ENCODE measurements around the gene CA10. TPM values are rescaled to one million over a fixed set of nuclear protein-coding genes. Genes with fewer than 3 reads are reported as not detected.

CA10 gene
- total and polyA plus RNA-seq, 2 of the 4 experiments (the other 2 are of a cell fraction): not detected

DNA sequence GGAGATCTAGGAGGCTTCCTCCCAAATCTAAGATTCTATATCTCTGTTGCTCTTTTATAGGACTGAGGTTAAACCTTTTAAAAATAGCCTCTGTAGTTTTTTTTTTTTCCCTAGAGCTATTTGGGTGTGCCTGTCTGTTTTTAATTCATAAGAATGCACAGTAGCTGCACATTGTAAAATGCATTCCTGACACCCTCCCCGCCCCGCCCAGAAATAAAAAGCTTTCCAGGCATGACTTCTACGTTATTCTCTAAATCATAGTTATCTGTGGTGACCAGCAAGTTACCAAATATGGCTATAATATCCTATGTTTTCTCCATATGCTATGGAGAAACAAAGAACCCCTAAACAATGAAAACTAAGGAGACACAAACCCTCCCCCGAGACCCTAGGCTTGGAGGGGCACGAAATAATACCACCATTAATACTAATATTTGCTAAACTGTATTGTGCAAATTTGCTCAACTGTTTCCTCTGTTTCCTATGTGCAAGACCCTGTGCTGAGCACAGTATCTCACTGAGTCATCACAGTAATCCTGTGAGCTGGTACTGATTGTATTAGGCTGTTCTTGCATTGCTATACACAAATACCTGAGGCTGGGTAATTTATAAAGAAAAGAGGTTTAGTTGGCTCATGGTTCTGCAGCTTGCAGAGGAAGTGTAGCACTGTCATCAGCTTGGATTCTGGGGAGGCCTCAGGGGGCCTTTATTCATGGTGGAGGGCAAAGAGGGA lies 388.3 kb downstream of the CA10 start:
- Histone ChIP-seq H3K9me1 (ENCODE audit: insufficient read depth, low read length) (no peaks in the 10 kb centered on the region), H2BK5ac (ENCODE audit: low read depth, low read length, poor library complexity, severe bottlenecking) (no peak overlapping the region), H3K36me3 (ENCODE audit: control insufficient read depth, insufficient read depth, low read length) (no peaks in the 10 kb centered on the region), H2BK120ac (ENCODE audit: low read depth, low read length) (no peak overlapping the region), H3K18ac (ENCODE audit: low read depth, low read length) (no peak overlapping the region), H3K79me1 (ENCODE audit: low read depth in 1 of 2, low read length in 2 of 2) (no peaks in the 10 kb centered on the region), H3K4me3 (ENCODE audit: insufficient read depth, low read depth, low read length) (no peak overlapping the region), H3K9me3 (ENCODE audit: control insufficient read depth, insufficient read depth, low read length) (peaks cover 6% of the 10 kb centered on the region; the same call in 1 of the 2 replicates), H2AK5ac (ENCODE audit: low read depth, low read length) (no peak overlapping the region), H3K14ac (replicated peaks; ENCODE audit: low read depth, low read length) (no peak overlapping the region), H4K5ac (ENCODE audit: low read depth, low read length) (no peak overlapping the region), H2AK9ac (replicated peaks; ENCODE audit: low read depth, low read length, poor library complexity) (no peak overlapping the region), H3K4ac (ENCODE audit: low read depth, low read length) (no peak overlapping the region), H3K4me2 (ENCODE audit: low read depth, low read length) (no peak overlapping the region), H3K23ac (ENCODE audit: low read depth, low read length) (no peak overlapping the region), H3K27me3 (ENCODE audit: control insufficient read depth, insufficient read depth, low read length) (no peaks in the 10 kb centered on the region), H2AFZ (replicated peaks; ENCODE audit: low read length, poor library complexity) (no peak overlapping the region), H2BK15ac (ENCODE audit: low read depth, low read length) (no peak overlapping the region), H3K9ac (ENCODE audit: low read depth, low read length) (no peak overlapping the region), H3K4me1 (ENCODE audit: control insufficient read depth, insufficient read depth, low read length) (no peaks in the 10 kb centered on the region), H4K20me1 (ENCODE audit: insufficient read depth, low read length) (no peaks in the 10 kb centered on the region), H3K56ac (ENCODE audit: extremely low read depth, insufficient read depth, low read length) (no peak overlapping the region), H4K8ac (ENCODE audit: low read depth in 2 of 2, low read length in 2 of 2) (no peak overlapping the region), H2BK20ac (ENCODE audit: low read depth, low read length) (no peak overlapping the region), H4K91ac (ENCODE audit: insufficient read depth, low read depth, low read length) (no peak overlapping the region), H3K27ac (ENCODE audit: insufficient read depth, low read length) (no peak overlapping the region)
- TF ChIP-seq MAZ (IDR thresholded peaks at IDR 0.05; ENCODE audit: borderline replicate concordance, low read depth, low read length) (no peak), CHD1 (IDR thresholded peaks at IDR 0.05; ENCODE audit: low read depth, low read length) (no peak), BHLHE40 (IDR thresholded peaks at IDR 0.05; ENCODE audit: low read depth, low read length) (no peak), RCOR1 (IDR thresholded peaks at IDR 0.05; ENCODE audit: insufficient replicate concordance, low read length) (no peak), FOS (IDR thresholded peaks at IDR 0.05; ENCODE audit: low read depth, low read length) (no peak), RFX5 (IDR thresholded peaks at IDR 0.05; ENCODE audit: low read depth, low read length) (no peak), NFE2L2 (IDR thresholded peaks at IDR 0.05; ENCODE audit: low read depth, low read length) (no peak), SMC3 (IDR thresholded peaks at IDR 0.05; ENCODE audit: low read depth, low read length) (no peak), CEBPB (IDR thresholded peaks at IDR 0.05; ENCODE audit: low read depth, low read length) (no peak), POLR2A (IDR thresholded peaks at IDR 0.05; ENCODE audit: low read depth, low read length) (no peak), MAFK (IDR thresholded peaks at IDR 0.05; ENCODE audit: low read depth, low read length) (no peak), MXI1 (IDR thresholded peaks at IDR 0.05; ENCODE audit: borderline replicate concordance, low read depth, low read length) (no peak), RAD21 (IDR thresholded peaks at IDR 0.05; ENCODE audit: low read length) (no peak)
- TF ChIP-seq, protein P1, sequence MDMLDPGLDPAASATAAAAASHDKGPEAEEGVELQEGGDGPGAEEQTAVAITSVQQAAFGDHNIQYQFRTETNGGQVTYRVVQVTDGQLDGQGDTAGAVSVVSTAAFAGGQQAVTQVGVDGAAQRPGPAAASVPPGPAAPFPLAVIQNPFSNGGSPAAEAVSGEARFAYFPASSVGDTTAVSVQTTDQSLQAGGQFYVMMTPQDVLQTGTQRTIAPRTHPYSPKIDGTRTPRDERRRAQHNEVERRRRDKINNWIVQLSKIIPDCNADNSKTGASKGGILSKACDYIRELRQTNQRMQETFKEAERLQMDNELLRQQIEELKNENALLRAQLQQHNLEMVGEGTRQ (IDR thresholded peaks at IDR 0.05; ENCODE audit: low read depth, low read length): no peak
- TF ChIP-seq, protein P2, sequence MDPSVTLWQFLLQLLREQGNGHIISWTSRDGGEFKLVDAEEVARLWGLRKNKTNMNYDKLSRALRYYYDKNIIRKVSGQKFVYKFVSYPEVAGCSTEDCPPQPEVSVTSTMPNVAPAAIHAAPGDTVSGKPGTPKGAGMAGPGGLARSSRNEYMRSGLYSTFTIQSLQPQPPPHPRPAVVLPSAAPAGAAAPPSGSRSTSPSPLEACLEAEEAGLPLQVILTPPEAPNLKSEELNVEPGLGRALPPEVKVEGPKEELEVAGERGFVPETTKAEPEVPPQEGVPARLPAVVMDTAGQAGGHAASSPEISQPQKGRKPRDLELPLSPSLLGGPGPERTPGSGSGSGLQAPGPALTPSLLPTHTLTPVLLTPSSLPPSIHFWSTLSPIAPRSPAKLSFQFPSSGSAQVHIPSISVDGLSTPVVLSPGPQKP (IDR thresholded peaks at IDR 0.05; ENCODE audit: borderline replicate concordance, low read depth, low read length): no peak
- TF ChIP-seq, protein P3, sequence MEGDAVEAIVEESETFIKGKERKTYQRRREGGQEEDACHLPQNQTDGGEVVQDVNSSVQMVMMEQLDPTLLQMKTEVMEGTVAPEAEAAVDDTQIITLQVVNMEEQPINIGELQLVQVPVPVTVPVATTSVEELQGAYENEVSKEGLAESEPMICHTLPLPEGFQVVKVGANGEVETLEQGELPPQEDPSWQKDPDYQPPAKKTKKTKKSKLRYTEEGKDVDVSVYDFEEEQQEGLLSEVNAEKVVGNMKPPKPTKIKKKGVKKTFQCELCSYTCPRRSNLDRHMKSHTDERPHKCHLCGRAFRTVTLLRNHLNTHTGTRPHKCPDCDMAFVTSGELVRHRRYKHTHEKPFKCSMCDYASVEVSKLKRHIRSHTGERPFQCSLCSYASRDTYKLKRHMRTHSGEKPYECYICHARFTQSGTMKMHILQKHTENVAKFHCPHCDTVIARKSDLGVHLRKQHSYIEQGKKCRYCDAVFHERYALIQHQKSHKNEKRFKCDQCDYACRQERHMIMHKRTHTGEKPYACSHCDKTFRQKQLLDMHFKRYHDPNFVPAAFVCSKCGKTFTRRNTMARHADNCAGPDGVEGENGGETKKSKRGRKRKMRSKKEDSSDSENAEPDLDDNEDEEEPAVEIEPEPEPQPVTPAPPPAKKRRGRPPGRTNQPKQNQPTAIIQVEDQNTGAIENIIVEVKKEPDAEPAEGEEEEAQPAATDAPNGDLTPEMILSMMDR (conservative IDR thresholded peaks at IDR 0.05; ENCODE audit: low read depth, low read length): no peak
- CTCF ChIA-PET: no interaction called here
- DNase-seq (no peak), ATAC-seq (ENCODE audit: low read depth) (no peak)
- no TSS peak for BruUV-seq (replicated peaks)
- POLR2A ChIA-PET (ENCODE audit: unreplicated experiment): no interaction called here
- in situ Hi-C loops (cut with MboI; ENCODE audit: low sequenced_read_pairs): loop anchor here (10.0 kb wide), 1 partner anchor 65 kb away; no protein-coding TSS in a partner anchor
- WGBS, 2 experiments (ENCODE audit: extremely low coverage in 2 of 2, insufficient read length in 1 of 2): 0% methylated on average over 1 of the region's 5 CpGs; no CpG with 5 or more reads in 1 of the 2 experiments
- dilution Hi-C loops (cut with HindIII; ENCODE audit: low sequenced_read_pairs, unreplicated experiment): no loop called here
- intact Hi-C loops (cut with micrococcal nuclease): no loop called here
